Esophagus muscularis mucosa (tissue), 3 donors: Measurements from ENCODE around the gene GSG1L2.

Source experiments
- POLR2A ChIP-seq: fragments of 450-650 bp; IDR thresholded peaks from one replicate; pipeline ENCODE4 v1.6.1; 2017; ENCODE audit warnings: antibody characterized with exemption, moderate library complexity, mild to moderate bottlenecking, low read depth
- POLR2AphosphoS5 ChIP-seq, 2 donors: sonication (generic); formaldehyde crosslinking; IDR thresholded peaks; one replicate each; pipeline ENCODE4 v1.6.1; 2017; ENCODE audit warnings: antibody characterized with exemption in 2 of 2
- TF ChIP-seq, protein P1 (sequence below), 3 experiments: fragments of 200-600 bp in 2 of 3; fragments of 450-650 bp in 1 of 3; sonication (generic) in 2 of 3; IDR thresholded peaks; one replicate each; pipeline ENCODE4 v1.5.1; 2017 to 2019; ENCODE audit warnings: antibody characterized with exemption in 3 of 3, mild to moderate bottlenecking in 2 of 3, moderate library complexity in 1 of 3

DNA sequence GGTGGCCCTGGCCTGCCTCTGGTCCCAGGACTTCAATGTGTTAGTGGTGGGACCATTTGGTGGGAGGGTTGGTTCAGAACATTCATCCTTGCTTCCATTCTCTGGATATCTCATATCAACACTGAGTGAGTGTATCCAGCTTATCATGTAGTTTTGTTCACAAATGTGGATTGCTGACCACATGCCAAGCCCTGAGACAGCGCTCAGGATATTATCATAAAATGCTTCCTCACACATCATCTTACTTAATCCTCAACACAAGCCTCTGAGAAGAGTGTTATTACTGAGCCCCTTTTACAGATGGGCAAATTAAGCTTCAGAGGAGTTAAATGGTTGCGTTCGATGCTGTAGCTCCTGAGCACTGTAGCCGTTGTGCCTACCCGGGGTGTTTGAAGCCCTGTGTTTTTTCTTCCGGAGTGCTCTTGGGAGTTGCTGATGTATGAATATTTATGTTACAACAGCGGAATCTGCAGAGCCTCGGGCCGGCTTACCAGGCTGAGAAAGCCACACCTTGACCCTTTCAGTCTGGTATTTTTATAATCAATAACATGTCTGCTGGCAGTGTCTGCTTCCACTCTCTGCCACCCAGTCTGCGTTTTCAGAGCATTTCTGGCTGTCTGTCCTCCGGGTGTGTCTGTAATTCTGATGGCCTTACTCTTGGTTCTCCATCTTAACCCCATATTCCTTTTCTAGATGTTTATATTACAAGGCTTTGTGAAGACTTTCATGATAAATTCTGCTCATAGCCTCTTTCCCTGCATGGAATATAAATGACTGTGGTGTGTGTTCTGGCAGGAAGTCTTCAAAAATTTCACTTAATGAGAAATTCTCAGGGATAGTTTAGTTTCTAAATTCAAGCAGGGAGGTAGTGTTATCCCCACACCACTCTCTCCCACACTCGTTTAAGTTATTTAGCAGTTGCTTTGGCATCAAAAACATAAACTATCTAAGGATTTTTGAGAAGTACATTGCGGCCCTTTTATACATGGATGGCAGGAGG is 6.7 kb upstream of the GSG1L2 start:
- TF ChIP-seq POLR2A, result no peak
- TF ChIP-seq, protein P1, sequence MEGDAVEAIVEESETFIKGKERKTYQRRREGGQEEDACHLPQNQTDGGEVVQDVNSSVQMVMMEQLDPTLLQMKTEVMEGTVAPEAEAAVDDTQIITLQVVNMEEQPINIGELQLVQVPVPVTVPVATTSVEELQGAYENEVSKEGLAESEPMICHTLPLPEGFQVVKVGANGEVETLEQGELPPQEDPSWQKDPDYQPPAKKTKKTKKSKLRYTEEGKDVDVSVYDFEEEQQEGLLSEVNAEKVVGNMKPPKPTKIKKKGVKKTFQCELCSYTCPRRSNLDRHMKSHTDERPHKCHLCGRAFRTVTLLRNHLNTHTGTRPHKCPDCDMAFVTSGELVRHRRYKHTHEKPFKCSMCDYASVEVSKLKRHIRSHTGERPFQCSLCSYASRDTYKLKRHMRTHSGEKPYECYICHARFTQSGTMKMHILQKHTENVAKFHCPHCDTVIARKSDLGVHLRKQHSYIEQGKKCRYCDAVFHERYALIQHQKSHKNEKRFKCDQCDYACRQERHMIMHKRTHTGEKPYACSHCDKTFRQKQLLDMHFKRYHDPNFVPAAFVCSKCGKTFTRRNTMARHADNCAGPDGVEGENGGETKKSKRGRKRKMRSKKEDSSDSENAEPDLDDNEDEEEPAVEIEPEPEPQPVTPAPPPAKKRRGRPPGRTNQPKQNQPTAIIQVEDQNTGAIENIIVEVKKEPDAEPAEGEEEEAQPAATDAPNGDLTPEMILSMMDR (IDR thresholded peaks at IDR 0.05), result no peak
- peak in 1 of 2 donors; percentile 47 for TF ChIP-seq POLR2AphosphoS5 (IDR thresholded peaks at IDR 0.05)
